T47D (cell line): ENCODE measurements around the gene HSBP1L1.
"Not testable (repeated sequence)": the region's sequence is repeated elsewhere in the genome, so short reads cannot be mapped to it uniquely, and the experiment has no call there.

ENCODE experiments used
- DNase-seq, 2 experiments: peaks; one replicate each; pipeline versions ENCODE4 v3.0.0 to v3.0.0-alpha.2; 2011 to 2012; ENCODE audit warnings: low read depth in 1 of 2, low spot score in 1 of 2
- JUND ChIP-seq: IDR thresholded peaks from 2 replicates; pipeline ENCODE4 v1.6.1; 2012; ENCODE audit warnings: low read depth
- in situ Hi-C: cut with HindIII; loops from 2 replicates; pipeline ENCODE4 v1.10.0; 2016; ENCODE audit warnings: low sequenced_read_pairs, low pct_unique_long_range_greater_than_20kb

Gene HSBP1L1

DNA sequence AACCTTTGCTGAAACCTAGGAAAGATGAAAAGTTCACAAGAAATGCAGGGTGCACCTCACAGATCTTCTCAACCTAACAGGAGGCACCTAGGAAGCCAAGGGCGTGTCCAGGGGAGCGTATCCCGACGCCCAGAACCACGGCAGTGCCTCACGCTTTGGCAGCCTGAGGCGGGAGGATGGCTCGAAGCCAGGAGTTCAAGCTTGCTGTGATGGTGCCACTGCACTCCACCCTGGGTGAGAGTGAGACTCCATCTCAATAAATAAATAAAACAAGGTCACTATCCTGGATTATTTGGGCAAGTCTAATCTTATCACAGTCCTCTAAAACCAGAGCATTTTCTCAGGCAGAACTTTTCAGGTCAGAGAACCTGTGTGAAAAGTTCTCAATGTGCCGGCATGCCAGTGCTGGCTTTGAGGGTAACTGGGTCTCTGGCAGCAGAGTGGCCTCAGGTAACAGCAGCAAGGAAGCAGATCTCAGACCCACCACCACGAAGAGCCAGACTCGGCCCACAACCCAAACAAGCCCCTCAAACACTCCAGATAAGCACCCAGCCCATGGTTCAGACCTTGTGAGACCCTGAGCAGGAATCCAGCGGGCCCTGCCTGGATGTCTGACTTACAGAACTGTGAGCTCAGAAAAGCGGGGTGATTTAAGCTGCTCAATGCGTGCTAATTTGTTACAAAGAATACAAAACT lies 11.7 kb downstream of the HSBP1L1 start:
- DNase-seq, result no peak
- TF ChIP-seq JUND, result no peak
- in situ Hi-C loops, result no loop called here

DNA sequence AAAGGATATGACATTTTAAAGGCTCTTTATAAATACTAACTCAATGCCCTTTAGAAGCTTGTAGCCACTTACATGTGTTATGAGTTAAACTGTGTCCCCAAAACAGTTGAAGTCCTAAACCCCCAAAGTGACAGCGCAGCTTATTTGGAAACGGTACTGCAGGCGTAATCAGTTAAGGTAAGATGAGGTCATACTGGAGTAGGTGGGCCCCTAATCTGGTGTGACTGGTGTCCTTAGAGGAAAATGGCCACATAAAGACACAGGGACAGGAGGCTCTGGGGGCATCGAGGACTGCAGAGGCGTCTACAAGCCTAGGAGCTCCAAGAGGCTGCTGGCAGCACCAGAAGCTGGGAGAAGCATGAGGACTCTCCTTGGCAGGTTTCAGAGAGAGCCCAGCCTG lies 15.4 kb downstream of the HSBP1L1 start:
- DNase-seq, result no peak
- in situ Hi-C loops, result no loop called here
- no peak for TF ChIP-seq JUND

DNA sequence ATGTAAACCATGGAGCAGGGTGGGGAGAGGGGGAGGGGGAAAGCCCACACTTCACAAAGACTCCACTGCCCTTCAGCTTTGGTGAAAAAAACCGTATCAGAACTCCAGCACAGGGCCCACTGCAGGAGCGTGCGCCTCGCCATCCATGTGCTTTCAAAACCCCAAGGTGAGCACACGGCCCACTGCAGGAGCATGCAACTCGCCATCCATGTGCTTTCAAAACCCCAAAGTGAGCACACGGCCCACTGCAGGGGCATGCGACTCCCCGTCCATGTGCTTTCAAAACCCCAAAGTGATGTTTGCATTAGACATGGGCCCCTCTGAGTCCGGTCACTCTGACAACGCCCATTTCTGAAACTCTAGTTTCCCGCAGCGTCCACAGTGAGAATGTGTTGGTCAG lies 16.1 kb downstream of the HSBP1L1 start:
- TF ChIP-seq JUND, result no peak
- in situ Hi-C loops, result no loop called here
- no peak for DNase-seq

DNA sequence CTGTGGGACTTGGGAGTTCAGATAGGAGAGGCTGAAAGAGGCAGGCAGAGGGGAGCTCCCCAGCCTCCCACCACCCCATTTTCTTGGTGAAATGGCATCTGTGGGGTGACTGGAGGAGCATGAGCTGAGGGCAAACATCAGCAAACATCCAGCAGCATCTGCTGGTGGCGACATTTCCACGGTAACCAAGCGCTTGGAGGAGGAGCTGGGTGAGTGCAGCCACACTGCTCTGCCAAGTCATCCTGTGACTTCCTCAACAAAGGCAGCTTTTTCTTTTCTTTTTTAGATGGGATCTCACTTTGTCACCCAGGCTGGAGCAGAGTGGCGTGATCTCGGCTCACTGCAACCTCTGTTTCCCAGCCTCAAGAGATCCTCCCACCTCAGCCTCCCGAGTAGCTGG lies 18.3 kb downstream of the HSBP1L1 start:
- in situ Hi-C loops, result no loop called here
- DNase-seq, result peak in 1 of 2 experiments; percentile 36
- no peak for TF ChIP-seq JUND

DNA sequence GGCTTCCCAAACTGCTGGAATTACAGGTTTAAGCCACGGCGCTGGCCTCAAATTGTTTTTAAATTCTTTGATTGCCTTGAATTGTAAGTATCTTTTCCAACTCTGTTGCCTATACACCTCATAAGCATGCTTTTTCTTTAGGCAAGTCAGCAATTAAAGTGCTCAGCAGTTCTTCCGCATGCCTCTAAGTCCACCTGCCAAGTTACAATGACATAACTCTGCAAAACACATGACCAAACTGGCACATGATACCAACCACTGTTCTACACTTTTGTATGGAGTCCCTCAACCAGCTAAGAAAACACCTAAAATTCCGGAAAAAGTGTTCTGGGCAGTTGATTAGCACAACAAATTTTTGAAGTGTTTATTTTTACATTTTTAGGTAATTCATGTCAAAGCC lies 18.8 kb downstream of the HSBP1L1 start:
- in situ Hi-C loops, result no loop called here
- DNase-seq, result peak in 1 of 2 experiments; percentile 27
- TF ChIP-seq JUND, result no peak

DNA sequence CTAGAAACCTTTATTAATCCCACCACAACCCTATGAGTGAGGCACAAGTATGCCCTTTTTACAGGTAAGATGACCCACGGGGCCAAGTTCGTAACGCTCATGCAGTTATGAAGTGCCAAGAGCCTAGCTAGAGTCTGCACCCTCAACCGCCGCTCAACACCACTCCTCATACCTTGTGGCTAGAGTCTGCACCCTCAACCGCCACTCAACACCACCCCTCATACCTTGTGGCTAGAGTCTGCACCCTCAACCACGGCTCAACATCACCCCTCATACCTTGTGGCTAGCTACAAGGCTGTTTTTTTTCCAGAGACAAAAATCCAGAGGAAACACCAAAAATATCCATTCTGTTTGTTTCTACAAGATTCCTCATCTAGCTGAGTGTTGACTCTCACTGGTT lies 19.4 kb downstream of the HSBP1L1 start:
- DNase-seq, result no peak
- no peak for TF ChIP-seq JUND
- in situ Hi-C loops, result no loop called here

DNA sequence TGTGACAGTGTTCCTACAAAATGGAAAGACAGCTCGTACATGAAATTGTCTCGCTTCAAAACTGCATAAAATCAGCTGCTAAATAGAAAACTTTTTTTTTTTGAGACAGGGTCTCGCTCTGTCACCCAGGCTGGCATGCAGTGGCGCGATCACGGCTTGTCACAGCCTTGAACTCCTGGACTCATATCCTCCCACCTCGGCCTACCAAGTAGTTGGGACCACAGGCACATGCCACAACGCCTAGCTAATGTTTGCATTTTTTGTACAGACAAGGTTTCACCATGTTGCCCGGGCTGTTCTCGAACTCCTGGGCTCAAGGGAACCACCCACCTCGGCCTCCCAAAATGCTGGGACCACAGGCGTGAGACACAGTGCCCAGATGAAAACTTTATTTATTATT lies 20.7 kb downstream of the HSBP1L1 start:
- no peak for DNase-seq
- no peak for TF ChIP-seq JUND
- in situ Hi-C loops, result no loop called here

DNA sequence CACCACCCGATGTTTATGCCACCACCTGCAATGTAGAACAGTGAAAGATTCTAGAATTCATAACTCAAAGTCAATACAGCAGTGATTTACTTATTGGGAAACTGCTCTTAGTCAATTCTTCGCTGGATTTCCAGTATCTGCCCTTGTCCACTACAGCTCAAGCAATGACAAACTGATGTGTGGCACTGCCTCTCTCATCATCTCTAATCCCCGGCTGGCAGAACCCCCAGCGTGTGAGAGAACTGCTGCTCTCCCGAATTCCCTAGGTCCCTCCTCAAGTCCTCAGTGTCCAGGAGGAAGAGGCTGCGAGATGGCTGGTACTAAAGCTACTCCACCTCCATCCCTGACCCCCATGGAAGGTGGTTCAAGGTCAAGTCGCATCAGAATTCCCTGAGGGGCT lies 22.3 kb downstream of the HSBP1L1 start:
- in situ Hi-C loops, result no loop called here
- TF ChIP-seq JUND, result no peak
- no peak for DNase-seq

DNA sequence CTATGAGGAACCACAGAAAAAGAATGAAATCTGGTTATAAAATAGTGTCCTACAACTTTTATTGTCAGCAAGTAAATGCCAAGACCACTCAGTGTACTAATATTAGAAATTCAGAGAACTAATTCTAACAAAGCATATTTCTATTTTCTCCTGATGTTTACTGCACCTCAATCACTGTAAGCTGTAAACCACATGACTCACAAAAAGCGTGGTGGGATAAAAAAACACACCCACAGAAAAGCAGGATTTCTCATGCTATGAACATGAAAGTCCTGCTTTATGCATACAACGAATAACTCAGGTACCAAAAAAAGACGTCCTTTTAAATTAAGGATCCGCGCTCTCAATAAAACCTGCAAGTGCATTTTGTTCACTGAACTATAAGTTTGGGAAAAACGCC lies 23.1 kb downstream of the HSBP1L1 start:
- no peak for TF ChIP-seq JUND
- in situ Hi-C loops, result no loop called here
- DNase-seq, result no peak

DNA sequence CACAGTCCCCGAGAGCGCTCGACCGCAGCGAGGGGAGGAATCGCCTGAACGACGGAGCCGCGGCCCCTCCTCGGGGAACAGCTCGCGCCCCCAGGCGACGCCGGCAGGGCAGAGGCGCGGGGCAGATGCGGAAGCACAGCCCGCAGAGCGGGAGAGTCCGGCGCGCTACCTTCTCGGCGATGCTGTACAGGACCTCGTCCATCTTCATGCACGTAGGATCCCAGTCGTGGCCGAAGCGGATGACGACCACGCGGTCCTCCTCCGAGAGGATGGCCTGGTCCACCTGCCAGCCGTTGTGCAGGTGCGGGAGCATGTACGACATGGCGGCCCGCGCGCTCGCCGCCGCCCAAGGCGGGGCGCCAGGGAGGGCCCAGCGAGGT lies 23.6 kb downstream of the HSBP1L1 start:
- in situ Hi-C loops, result no loop called here
- peak; percentile 19 to 39 for DNase-seq
- TF ChIP-seq JUND, result no peak

DNA sequence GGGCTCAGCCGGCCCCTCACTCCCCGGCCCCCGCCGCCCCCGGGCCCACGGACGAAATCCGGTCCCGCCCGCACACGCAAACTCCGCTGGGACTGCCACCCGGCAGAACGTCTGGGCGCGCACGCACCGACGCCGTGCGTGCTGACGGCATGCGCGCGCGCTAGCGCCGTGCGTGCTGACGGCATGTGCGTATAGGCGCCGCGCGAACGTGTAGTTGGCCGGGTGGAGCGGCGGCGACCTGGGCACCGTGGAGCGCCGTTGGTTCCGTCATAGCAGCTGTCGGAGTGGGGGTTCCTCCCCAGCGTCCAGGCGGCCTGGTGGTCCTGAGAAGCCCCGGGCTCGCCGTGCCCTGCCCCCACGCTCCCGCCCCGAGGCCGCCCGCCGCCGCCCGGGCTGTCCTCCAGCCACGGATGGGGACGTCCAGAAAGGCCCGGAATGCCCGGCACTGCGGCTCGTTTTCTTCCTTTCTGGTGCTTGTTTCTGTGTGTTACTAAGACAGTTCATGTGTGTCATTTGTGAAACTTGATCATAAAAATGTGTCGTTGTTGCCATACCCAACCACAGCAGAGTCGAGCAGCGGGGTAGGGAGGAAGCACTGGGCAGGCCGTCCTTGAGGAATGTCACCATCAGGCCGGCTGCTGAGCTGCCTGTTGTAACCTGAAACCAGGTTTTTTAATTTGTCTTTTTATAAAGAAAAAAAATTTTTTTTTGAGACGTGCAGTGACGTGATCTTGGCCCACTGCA lies 24.2 kb downstream of the HSBP1L1 start, which contains the start of gene TXNL4A:
Gene TXNL4A, minus strand, starts transcription at position 113 of the 744 bp plus-strand sequence. CDS start 171 bp downstream, outside the sequence.
- no peak for TF ChIP-seq JUND
- in situ Hi-C loops, result no loop called here
- peak; percentile 61 to 85 for DNase-seq

DNA sequence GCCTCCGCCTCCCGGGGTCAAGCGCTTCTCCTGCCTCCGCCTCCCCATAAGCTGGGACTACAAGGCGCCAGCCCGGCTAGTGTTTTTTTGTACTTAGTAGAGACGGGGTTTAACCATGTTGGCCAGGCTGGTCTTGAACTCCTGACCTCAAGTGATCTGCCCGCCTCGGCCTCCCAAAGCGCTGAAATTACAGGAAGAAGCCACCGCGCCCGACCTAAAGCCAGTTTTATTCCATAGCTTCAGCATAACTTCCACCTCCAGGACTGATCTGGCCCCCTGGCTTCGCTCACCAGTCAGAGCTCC lies 24.7 kb downstream of the HSBP1L1 start:
- in situ Hi-C loops, result no loop called here
- no peak for TF ChIP-seq JUND
- no peak for DNase-seq

DNA sequence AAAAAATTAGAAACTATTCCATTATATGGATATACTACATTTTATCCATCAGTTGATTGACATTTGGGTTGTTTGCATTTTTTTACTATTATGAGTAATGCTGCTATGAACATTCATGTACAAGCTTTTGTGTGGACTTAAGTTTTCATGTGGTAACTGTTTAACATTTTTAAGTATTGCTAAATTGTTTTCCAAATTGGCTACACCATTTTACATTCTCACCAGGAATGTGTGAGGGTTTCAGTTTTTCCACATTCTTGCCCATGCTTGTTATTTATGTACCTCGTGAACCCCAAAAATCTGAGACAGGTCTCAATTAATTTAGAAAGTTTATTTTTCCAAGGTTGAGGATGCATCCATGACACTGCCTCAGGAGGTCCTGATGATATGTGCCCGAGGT lies 27.1 kb downstream of the HSBP1L1 start:
- no peak for TF ChIP-seq JUND
- DNase-seq, result no peak
- in situ Hi-C loops, result no loop called here

DNA sequence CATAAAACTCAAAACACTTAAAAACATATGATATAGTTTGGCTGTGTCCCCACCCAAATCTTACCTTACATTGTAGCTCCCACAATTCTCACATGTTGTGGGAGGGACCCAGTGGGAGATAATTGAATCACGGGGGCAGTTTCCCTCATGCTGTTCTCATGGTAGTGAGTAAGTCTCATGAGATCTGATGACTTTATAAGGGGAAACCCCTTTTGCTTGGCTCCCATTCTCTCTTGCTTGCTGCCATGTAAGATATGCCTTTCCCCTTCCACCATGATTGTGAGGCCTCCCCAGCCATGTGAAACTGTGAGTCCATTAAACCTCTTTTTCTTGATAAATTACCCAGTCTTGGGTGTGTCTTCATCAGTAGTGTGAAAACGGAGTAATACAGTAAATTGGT lies 35.3 kb downstream of the HSBP1L1 start:
- in situ Hi-C loops, DNase-seq: not testable (repeated sequence)
